GM19438 (cell line): ENCODE results near the gene DGCR8.

Source experiments
- ATAC-seq: cut with Tn5 transposase; IDR thresholded peaks from one replicate; pipeline ENCODE4 v1.9.1; 2021; ENCODE audit warnings: low read depth; ENCODE audit not compliant: unreplicated experiment

The DGCR8 gene

DNA sequence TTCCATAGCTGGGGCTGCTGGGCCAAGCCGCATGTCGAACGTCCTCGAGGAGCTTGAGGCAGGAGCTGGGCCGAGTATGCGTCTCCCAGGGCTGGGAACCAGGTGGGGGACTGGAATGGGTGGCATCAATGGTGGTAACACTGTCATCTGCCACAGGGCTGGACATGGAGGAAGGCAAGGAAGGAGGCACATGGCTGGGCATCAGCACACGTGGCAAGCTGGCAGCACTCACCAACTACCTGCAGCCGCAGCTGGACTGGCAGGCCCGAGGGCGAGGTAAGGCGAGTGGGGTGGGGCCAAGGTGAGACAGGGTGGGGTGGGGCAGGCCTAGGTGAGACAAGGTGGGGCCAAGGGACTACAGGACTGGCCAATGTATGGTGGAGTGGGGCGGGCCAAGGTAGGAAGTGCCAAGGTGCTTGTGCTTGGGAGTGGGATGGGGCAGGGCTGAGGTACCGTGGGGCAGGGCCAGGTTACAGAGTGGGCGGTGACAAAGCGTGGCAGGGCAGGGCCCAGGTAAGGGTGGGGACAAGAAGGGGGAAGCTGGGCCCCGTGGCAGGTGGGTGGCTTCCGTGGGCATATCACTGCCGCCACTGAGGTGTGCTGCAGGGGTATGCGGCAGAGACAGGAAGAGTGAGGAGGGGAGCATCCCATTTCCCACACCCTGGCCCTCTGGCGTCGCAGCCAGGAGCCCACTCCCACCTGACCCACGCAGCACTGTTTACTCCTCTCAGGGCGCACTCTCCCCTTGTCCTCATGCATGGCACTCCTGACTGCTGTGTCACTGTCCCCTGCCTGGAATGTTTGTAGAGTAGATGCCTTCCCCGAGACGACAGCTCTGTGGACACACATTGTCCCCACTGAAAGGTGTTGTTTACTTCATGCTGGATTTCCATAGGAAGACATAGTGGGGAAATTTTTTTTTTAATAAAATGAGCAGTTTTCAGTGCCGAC lies 27.5 kb upstream of the DGCR8 start:
- no peak for ATAC-seq

DNA sequence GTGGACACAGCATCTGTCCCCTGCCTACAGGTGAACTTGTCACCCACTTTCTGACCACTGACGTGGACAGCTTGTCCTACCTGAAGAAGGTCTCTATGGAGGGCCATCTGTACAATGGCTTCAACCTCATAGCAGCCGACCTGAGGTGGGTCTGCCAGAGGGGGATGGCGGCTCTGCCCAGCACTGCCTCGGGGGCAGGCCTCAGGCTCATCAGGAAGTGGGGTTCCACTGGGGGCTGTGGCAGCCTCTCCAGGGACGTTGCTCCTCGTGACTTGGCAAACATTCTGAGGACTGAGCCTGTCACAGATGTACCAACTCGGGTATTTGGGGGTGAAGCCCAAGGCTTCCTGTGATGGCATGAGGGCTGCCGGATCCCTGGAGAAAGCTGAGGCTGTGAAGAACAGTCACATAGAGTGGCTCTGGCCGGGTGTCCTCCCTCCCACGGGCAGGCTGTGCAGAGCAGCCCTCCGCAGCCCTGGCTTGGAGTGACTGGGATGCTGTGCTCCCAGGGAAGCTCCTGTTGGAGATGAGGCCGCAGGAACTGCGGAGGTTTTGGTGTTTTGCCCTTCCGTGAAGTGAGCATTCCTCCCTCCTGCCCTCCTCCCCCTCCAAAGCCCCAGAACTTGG lies 26.5 kb upstream of the DGCR8 start:
- no peak for ATAC-seq

DNA sequence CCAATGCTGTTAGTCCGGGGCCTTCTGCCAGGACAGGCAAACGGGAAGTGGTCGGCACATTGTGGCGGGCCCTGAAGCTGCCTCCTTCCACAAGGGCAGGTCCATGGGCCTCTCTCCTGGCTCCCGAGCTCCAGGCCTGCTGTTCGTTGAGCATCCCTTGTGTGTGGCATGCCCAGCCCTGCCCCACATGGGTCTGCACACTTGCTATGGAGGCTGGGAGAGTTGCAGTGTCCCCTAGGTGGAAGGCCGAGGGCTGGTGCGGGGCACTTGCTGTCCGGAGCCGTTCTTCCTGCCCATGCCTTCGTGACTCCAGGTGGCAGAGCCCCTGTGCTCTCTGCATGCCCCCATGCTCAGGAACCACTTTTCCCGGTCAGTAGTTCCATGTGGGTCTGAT lies 26.0 kb upstream of the DGCR8 start:
- ATAC-seq, result no peak

DNA sequence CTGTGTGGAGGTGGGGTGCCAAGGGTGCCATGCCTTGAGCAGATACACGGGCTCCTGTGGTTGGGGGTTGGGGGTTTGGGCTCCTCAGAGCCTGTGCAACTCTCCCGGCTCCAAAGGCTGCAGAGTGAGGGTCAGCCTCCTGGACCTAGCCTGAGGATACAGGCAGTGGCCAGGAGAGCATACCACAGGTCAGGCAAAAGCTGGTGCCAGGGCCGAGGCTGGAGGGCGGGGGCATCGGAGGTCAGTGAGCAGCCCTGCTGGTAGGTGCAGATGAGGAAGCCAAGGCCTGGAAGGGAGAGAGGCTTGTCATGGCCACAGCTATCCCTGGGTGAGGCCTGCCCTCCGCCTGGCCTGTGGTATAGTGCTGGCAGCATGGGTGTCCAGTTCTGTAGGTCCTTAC lies 25.6 kb upstream of the DGCR8 start:
- ATAC-seq, result no peak

DNA sequence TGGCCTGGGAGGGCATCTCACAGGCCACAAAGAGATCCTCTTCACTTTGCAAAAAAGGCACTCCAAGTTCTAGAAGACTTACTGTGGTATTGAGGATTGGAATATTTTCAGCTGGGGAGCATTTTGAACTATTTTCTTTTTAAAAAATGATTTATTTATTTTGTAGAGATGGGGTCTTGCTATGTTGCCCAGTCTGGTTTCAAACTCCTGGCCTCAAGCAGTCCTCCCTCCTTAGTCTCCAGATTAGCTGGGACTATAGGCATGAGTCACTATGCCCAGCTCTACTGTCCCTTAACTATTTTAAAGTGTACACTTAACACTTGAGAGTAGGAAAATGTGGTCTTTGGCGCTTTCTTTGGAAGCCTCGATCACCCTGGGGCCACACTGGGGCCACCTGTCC lies 24.9 kb upstream of the DGCR8 start:
- ATAC-seq, result no peak

DNA sequence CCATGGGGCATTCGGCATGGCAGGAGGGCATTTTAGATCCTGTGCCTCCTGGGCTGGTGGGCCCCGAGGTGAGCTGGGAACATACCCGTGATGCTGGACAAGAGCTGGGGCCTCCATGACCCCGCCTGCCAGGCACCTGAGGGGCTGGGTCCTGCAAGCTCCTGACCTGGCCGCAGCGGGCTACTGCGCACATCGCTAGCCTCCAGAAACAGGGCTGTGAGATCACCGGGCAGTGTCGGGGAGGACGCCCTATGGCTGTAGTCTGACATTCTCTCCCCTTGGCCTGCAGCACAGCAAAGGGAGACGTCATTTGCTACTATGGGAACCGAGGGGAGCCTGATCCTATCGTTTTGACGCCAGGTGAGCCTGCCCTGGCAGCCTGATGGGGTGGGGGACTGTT lies 24.4 kb upstream of the DGCR8 start:
- no peak for ATAC-seq

DNA sequence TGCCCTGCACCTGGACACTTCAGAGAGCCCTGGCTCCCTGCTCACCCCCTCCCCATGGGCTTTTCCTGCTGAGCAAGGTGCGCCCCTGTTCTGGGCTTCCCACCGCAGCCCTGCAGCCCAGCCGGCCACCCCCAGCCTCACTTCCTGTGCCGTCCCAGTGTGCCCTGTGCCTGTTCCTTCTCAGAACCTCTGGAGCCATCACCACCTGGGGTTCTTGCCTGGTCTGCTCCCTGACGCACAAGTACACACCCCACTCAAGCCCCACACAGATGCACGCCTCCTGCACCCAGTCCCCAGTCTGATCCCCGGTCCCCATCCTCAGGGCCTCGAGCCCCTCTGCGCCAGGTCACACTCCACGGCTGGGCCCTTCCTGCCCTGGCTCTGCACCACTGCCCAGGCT lies 23.9 kb upstream of the DGCR8 start:
- no peak for ATAC-seq

DNA sequence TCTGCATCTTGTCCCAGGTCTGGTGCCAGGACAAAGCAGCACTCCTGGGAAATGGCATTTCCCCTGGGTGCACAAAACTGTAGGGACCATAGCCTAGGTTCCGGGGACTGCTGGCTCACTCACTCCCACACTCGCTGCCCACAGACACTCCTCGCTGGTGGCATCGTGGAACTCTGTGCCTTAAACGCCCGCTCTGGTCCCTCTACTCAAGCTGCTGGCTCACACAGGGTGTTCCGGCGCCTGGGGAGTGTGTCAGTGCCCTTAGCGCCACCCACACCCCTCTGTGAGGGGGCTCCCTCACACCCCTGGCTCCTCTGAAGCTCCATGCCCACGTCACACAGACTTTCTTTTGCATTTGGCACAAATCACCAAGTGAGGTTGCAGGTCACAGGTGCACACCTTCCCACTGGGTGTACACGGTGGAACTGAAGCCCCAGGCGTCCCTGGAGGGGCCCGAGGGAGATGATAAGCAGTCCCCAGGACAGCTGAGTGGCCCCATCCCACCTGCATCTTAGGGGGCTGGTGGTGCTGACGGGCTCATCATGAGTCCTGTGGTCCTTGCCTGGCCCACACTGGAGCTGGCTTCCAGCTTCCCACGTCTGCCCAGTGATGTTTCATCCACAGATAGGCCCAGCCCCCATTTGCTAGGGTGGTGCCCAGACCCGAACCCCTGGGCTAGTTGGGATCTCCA lies 23.2 kb upstream of the DGCR8 start:
- no peak for ATAC-seq

DNA sequence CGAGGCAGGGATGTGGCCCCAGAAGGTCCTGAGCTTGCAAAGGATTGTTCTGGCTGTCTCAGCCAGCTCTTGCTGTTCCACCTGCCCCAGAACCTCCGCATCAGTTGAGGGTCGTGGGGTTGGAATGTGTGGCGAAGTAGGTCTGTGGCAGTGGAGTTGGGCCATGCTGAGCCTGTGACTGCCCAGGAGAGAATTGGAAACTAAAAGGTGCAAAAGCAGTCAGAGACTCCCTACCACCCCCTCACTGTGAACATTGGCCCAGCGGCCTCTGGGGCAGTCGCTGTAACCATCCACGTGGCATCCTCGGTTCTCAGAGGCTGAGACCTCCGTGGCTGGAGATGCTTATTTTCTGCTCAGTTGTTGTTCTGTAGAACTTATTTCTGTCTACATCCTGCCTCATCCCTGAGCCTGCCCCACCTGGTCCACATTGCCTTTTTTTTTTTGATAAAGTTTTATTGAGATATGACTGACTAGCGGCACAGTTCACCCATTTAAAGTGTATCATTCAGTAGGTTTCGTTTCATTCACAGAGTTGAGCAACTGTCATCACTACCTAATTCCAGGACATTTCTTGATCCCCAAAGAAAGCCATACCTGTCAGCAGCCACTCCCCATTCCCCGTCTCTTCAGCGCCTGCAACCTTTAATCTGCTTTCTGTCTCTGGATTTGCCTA lies 22.3 kb upstream of the DGCR8 start:
- no peak for ATAC-seq

DNA sequence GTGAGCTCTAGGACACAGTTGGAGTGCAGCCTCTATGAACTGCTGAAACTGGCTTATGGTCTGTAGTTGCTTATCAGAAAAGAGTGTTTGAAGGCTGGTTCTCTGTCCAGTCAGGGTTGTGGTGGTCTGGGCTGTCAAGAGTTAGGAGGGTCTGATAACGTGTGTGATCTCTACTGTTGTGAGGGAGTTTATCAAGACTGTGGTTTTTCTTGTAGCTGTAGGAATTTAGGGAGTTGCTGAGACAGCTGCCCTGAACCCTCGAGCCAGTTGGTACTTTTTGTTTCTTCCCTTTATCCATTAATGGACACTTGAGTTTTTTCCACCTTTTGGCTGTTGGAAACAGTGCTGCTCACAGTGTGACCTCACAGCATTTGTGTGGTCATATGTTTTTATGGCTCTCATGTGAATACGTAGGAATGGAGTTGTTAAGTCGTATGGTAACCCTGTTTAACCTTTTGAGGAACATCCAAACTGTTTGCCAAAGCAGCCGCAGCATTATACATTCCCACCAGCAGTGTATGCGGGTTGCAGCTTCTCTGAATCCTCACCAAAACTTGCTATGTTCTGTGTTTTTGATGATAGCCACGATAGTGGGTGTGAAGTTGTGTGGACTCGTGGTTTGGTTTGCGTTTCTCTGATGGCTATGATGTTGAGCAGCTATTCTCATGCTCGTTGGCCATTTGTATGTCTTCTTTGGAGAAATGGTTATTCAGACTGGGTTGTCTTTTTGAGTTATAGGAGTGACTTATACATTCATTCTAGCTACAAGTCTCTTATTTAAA lies 20.9 kb upstream of the DGCR8 start:
- ATAC-seq, result no peak

DNA sequence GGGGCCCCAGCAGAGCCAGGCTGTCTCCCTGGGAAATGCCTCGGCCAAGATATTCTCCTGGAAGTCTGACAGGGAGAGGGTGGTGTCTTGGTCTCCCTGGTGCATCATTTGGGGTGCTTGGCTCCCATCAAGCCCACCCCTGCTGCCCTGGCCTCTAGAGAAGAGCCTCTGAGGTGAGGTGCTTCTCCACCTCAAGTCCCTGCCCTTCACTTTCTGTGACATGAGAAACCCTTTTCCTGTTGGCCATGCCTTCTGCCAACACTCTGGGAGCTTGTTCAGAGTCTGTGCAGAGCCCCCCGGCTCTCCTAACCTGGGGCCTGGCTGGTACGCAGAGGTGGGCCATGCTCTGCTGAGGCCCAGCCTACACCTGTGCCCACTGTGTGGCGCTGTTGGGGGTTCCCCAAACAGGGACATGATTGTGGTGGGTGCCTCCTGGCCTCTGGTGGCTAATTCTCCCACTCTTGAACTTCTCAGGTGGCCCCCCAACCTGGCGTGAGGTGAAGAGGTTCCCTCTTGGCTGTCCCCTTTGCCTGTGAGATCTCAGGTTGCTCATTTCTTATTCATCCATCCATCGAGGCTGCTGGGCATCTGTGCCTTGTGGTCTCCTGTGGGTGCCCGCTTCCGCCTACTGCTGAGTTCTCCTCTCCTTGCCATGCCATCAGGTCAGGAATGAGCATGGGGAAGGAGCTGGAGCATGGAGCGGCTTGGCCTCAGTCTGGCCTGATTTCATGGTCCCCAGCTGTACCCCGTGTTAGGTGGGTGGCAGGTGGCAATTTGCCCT lies 19.2 kb upstream of the DGCR8 start:
- ATAC-seq, result no peak

DNA sequence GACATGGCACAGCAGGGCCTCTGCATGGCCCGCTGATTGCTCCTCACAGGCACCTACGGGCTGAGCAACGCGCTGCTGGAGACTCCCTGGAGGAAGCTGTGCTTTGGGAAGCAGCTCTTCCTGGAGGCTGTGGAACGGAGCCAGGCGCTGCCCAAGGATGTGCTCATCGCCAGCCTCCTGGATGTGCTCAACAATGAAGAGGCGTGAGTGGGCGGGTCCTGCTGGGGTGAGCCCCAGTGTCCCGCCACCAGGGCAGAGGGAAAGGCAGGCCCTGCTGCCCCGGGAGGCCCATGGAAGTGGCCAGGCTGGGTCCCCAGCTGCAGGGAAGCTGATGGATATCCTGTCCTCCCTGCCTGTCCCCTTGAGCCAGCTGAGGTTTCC lies 18.6 kb upstream of the DGCR8 start:
- ATAC-seq, result no peak

DNA sequence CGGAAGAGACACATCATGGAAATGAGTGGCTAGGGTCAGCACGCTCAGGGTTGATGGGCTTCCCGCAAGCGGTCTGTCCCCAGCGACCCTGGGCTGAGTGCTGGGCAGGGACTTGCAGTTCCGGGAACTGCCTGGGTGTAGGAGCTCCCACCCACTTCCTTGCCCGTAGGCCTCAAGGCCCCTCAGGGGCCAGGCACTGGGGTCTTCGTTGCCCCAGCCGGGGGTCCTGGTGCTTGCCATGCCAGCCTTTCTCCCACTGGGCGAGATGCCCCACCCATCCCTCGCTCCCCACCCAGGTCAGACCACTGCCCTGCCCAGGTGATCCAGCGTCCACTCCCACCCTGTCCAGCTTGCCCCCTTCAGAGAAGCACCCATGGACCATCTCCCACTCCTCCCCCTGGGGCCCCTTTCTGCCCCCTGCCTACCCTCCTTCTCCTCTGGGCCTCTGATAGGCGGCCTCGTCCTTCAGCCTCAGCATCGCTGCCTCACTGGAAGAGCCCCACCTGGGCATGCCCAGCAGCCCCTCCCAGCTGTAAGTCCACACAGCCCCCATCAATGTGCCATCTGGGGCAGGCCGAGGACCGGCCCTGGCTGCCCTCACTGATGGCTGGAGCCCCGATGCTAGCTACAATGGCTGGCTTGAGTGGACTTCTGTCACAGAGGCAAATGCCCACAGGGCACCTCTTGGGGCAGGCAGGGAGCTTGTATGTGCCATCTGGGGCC lies 17.8 kb upstream of the DGCR8 start:
- no peak for ATAC-seq

DNA sequence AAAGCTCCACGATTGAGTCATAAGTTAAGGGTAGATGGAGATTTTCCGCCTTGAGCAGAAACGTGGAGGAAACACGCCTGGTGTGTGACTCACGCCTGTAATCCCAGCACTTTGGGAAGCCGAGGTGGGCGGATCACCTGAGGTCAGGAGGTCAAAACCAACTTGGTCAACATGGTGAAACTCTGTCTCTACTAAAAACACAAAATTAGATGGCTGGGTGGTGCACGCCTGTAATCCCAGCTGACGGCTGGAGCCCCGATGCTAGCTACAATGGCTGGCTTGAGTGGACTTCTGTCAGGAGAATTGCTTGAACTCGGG lies 17.3 kb upstream of the DGCR8 start:
- ATAC-seq, result no peak

DNA sequence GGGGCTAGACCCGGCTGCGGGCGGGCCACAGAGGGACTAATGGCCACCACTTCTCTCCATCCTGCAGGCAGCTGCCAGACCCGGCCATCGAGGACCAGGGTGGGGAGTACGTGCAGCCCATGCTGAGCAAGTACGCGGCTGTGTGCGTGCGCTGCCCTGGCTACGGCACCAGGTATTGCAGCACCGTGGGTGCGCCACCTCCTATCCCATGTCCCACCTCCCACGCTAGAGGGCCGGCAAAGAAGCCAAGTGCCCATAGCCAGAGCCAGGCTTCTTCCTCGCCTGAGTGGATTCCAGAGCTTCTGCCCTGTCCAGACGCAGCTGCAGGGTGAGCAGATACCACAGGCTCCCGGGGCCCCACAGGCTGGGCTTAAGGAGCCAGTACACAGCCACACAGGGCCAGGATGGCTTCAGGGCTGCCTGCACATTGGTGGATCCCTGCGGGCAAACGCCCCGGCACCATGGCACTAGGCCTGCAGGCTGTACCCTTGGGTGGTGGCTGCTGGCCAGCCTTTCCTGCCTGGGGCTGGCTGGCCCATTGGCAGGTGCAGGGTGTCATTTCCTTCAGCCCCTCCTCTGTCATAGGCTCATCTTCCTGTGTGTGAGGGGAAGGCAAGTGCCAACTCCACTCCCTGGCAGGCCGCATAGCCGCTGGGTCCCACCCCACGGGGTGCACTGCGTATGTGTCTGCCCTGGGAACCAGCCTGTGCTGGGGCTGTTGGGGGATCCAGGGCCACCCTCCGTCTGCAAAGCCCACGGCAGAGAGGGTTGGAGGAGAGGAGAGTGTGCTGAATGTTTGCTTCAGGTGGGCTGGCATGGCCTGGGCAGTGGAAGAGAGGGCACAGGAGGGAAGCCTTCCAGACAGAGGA lies 16.5 kb upstream of the DGCR8 start:
- no peak for ATAC-seq

DNA sequence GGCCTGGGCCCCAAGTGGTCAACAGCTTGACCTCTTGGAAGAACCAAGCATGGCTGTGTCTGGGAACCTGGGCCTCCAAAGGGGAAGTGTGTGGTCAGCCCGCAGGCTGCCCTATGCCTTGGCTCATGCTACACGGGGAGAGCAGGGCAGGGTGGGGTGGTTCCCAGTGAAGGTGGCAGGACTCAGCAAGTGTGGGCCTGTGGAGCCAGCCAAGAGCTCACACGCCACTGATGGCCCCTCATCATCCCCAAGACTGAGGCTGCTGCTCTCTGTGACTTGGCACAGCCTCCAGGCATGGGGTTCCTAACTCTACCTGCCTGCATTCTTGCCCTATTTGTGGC lies 15.9 kb upstream of the DGCR8 start:
- ATAC-seq, result no peak

DNA sequence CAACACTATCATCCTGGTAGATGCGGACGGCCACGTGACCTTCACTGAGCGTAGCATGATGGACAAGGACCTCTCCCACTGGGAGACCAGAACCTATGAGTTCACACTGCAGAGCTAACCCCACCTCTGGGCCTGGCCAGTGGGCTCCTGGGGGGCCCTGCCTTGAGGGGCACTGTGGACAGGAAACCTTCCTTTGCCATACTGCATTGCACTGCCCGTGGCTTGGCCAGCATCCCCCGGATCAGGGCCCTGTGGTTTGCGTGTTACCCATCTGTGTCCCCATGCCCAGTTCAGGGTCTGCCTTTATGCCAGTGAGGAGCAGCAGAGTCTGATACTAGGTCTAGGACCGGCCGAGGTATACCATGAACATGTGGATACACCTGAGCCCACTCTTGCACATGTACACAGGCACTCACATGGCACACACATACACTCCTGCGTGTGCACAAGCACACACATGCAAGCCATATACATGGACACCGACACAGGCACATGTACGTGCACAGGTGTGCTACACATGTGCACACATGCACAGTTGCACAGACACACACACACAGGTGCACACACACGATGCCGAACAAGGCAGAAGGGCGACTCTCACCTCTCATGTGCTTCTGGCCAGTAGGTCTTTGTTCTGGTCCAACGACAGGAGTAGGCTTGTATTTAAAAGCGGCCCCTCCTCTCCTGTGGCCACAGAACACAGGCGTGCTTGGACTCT lies 15.3 kb upstream of the DGCR8 start:
- ATAC-seq, result no peak
